Endothelial cell (in vitro differentiated cells): ENCODE measurements around the gene BSN. TPM values are rescaled to one million over a fixed set of nuclear protein-coding genes. Genes with fewer than 3 reads are reported as not detected.

Experiments used
- DNase-seq: peaks from one replicate; pipeline ENCODE4 v3.0.0; 2021; ENCODE audit warnings: low spot score
- H3K27ac Mint-ChIP-seq: one replicate; pipeline ENCODE4 v1.8.0; 2021; ENCODE audit warnings: mixed read lengths, inconsistent platforms; ENCODE audit not compliant: unreplicated experiment
- H3K27me3 Mint-ChIP-seq: one replicate; pipeline ENCODE4 v1.8.0; 2021; ENCODE audit warnings: mild to moderate bottlenecking, moderate library complexity, mixed read lengths, inconsistent platforms; ENCODE audit not compliant: unreplicated experiment
- H3K36me3 Mint-ChIP-seq: one replicate; pipeline ENCODE4 v1.8.0; 2021; ENCODE audit warnings: mild to moderate bottlenecking, low read depth, mixed read lengths, inconsistent platforms; ENCODE audit not compliant: unreplicated experiment
- H3K4me1 Mint-ChIP-seq: one replicate; pipeline ENCODE4 v1.8.0; 2021; ENCODE audit warnings: mild to moderate bottlenecking, mixed read lengths, inconsistent platforms; ENCODE audit not compliant: unreplicated experiment
- H3K4me3 Mint-ChIP-seq: one replicate; pipeline ENCODE4 v1.8.0; 2021; ENCODE audit warnings: mild to moderate bottlenecking, mixed read lengths, inconsistent platforms; ENCODE audit not compliant: unreplicated experiment
- H3K9me3 Mint-ChIP-seq: one replicate; pipeline ENCODE4 v1.8.0; 2021; ENCODE audit warnings: mixed read lengths, inconsistent platforms; ENCODE audit not compliant: unreplicated experiment
- CTCF ChIP-seq: fragments of 200-600 bp; sonication (generic); IDR thresholded peaks from one replicate; pipeline ENCODE4 v1.5.0; 2021; ENCODE audit warnings: antibody characterized with exemption; ENCODE audit not compliant: unreplicated experiment
- total RNA-seq: library from RNA; stranded (reverse); fragmentation: NEBNext Ultra II Directional; extraction: Animal tissue kit (Norgen Biotek cat#: 25700); gene quantifications from one replicate; pipeline ENCODE4 v1.2.1, GENCODE V29; 2021; ENCODE audit not compliant: unreplicated experiment

Gene BSN
- total RNA-seq, 1 donor from 2014 or later: 2.4 TPM

GRCh38 chr3:49652903-49653415 is 98.7 kb downstream of the BSN start:
- no peak for TF ChIP-seq CTCF
- Mint-ChIP-seq H3K9me3 (no peaks in the 10 kb centered on the region), H3K36me3 (no peaks in the 10 kb centered on the region), H3K27me3 (no peaks in the 10 kb centered on the region), H3K4me1 (no peaks in the 10 kb centered on the region), H3K4me3 (no peak overlapping the region), H3K27ac (no peak overlapping the region)
- DNase-seq: no peak

- Mint-ChIP-seq H3K27ac (no peak overlapping the region), H3K36me3 (no peaks in the 10 kb centered on the region), H3K9me3 (no peaks in the 10 kb centered on the region), H3K27me3 (peaks cover under 1% of the 10 kb centered on the region), H3K4me3 (no peak overlapping the region), H3K4me1 (no peaks in the 10 kb centered on the region)
- DNase-seq: no peak
- no peak for TF ChIP-seq CTCF
Observed at GRCh38 chr3:49653621-49654020, 99.3 kb downstream of the BSN start.

- Mint-ChIP-seq H3K4me1 (no peaks in the 10 kb centered on the region), H3K27ac (no peak overlapping the region), H3K27me3 (peaks cover 5% of the 10 kb centered on the region), H3K4me3 (no peak overlapping the region), H3K36me3 (no peaks in the 10 kb centered on the region), H3K9me3 (no peaks in the 10 kb centered on the region)
- no peak for DNase-seq
- no peak for TF ChIP-seq CTCF
Observed at GRCh38 chr3:49654176-49654825, 100.0 kb downstream of the BSN start.

GRCh38 chr3:49654955-49655556 is 100.8 kb downstream of the BSN start:
- no peak for DNase-seq
- TF ChIP-seq CTCF: no peak
- Mint-ChIP-seq H3K27ac (no peak overlapping the region), H3K36me3 (no peaks in the 10 kb centered on the region), H3K4me3 (no peak overlapping the region), H3K9me3 (no peaks in the 10 kb centered on the region), H3K4me1 (no peaks in the 10 kb centered on the region), H3K27me3 (peaks cover 5% of the 10 kb centered on the region)

GRCh38 chr3:49655731-49656285 is 101.5 kb downstream of the BSN start:
- no peak for DNase-seq
- H3K27ac Mint-ChIP-seq: no peak overlapping the region
- H3K4me1 Mint-ChIP-seq: no peaks in the 10 kb centered on the region
- no peak overlapping the region for H3K4me3 Mint-ChIP-seq
- H3K9me3 Mint-ChIP-seq: no peaks in the 10 kb centered on the region
- H3K36me3 Mint-ChIP-seq: no peaks in the 10 kb centered on the region
- no peak for TF ChIP-seq CTCF
- H3K27me3 Mint-ChIP-seq: peaks cover 5% of the 10 kb centered on the region
